GM23338 (cell line): ENCODE measurements around the gene HARBI1. TPM values are rescaled to one million over a fixed set of nuclear protein-coding genes. Genes with fewer than 3 reads are reported as not detected.

ENCODE experiments used
- ATAC-seq: fragments of 200-7000 bp; cut with Tn5 transposase; 3 replicates; pipeline ENCODE4 v1.9.1; 2020
- DNase-seq: peaks from one replicate; pipeline ENCODE4 v3.0.0-alpha.2; 2015; ENCODE audit warnings: low spot score
- H2AFZ ChIP-seq: fragments of 200-600 bp; sonication (generic); 2 replicates; pipeline ENCODE4 v1.8.0; 2016; ENCODE audit warnings: antibody characterized with exemption, mild to moderate bottlenecking, moderate library complexity
- H3F3A ChIP-seq: fragments of 200-600 bp; sonication (generic); replicated peaks from 2 replicates; pipeline ENCODE4 v1.8.0; 2017; ENCODE audit warnings: antibody characterized with exemption, mixed run types, low read depth
- H3K27ac ChIP-seq: fragments of 200-600 bp; sonication (generic); 2 replicates; pipeline ENCODE4 v1.6.1; 2016; ENCODE audit warnings: low read depth
- H3K27me3 ChIP-seq: fragments of 200-600 bp; sonication (generic); 2 replicates; pipeline ENCODE4 v1.8.0; 2016; ENCODE audit warnings: mild to moderate bottlenecking, mixed run types, moderate library complexity; ENCODE audit not compliant: insufficient read depth
- H3K36me3 ChIP-seq: fragments of 200-600 bp; sonication (generic); 2 replicates; pipeline ENCODE4 v1.8.0; 2016; ENCODE audit warnings: mild to moderate bottlenecking; ENCODE audit not compliant: insufficient read depth
- H3K4me1 ChIP-seq: fragments of 200-600 bp; sonication (generic); 2 replicates; pipeline ENCODE4 v1.8.0; 2016; ENCODE audit warnings: mild to moderate bottlenecking, moderate library complexity; ENCODE audit not compliant: insufficient read depth
- H3K4me2 ChIP-seq: fragments of 200-600 bp; sonication (generic); 2 replicates; pipeline ENCODE4 v1.7.1; 2017; ENCODE audit warnings: mixed run types
- H3K4me3 ChIP-seq: fragments of 200-600 bp; sonication (generic); 2 replicates; pipeline ENCODE4 v1.6.1; 2016; ENCODE audit warnings: mixed run types
- H3K79me2 ChIP-seq: fragments of 200-600 bp; sonication (generic); replicated peaks from 2 replicates; pipeline ENCODE4 v1.8.0; 2017; ENCODE audit warnings: mild to moderate bottlenecking; ENCODE audit not compliant: insufficient read depth
- H3K9me2 ChIP-seq: fragments of 200-600 bp; sonication (generic); 2 replicates; pipeline ENCODE4 v1.8.0; 2017; ENCODE audit not compliant: insufficient read depth
- H4K20me1 ChIP-seq: fragments of 200-600 bp; sonication (generic); replicated peaks from 2 replicates; pipeline ENCODE4 v1.8.0; 2017; ENCODE audit warnings: mild to moderate bottlenecking; ENCODE audit not compliant: insufficient read depth
- H3K27ac Mint-ChIP-seq: 2 replicates; pipeline ENCODE4 v1.8.0; 2020; ENCODE audit warnings: inconsistent platforms, mild to moderate bottlenecking, moderate library complexity, mixed read lengths
- H3K27me3 Mint-ChIP-seq: 3 replicates; pipeline ENCODE4 v1.8.0; 2022; ENCODE audit warnings: low read depth, mild to moderate bottlenecking, moderate library complexity, mixed read lengths, inconsistent platforms; ENCODE audit not compliant: insufficient read depth, poor library complexity
- H3K36me3 Mint-ChIP-seq: 3 replicates; pipeline ENCODE4 v1.8.0; 2021; ENCODE audit warnings: low read depth, mild to moderate bottlenecking, inconsistent platforms, moderate library complexity, mixed read lengths
- H3K4me1 Mint-ChIP-seq: 3 replicates; pipeline ENCODE4 v1.8.0; 2020; ENCODE audit warnings: mild to moderate bottlenecking, inconsistent platforms, mixed read lengths
- H3K4me3 Mint-ChIP-seq: 3 replicates; pipeline ENCODE4 v1.8.0; 2021; ENCODE audit warnings: moderate library complexity, mild to moderate bottlenecking, inconsistent platforms, mixed read lengths
- H3K9me3 Mint-ChIP-seq: 3 replicates; pipeline ENCODE4 v1.8.0; 2020; ENCODE audit warnings: moderate library complexity, mild to moderate bottlenecking, inconsistent platforms, mixed read lengths
- CREB1 ChIP-seq: fragments of 250-450 bp; sonication (Bioruptor Pico); IDR thresholded peaks from 2 replicates; pipeline ENCODE4 v1.5.0; 2020; ENCODE audit warnings: low read depth, mild to moderate bottlenecking, moderate library complexity
- EZH2 ChIP-seq: fragments of 200-600 bp; sonication (generic); IDR thresholded peaks from one replicate; pipeline ENCODE4 v1.8.0; 2017; ENCODE audit warnings: antibody characterized with exemption, mild to moderate bottlenecking, low read depth; ENCODE audit not compliant: unreplicated experiment
- EZH2phosphoT487 ChIP-seq: fragments of 200-600 bp; sonication (generic); IDR thresholded peaks from one replicate; pipeline ENCODE4 v1.8.1; 2018; ENCODE audit warnings: antibody characterized with exemption; ENCODE audit not compliant: unreplicated experiment
- JUNB ChIP-seq: IDR thresholded peaks from one replicate; pipeline ENCODE4 v1.6.1; 2016; ENCODE audit warnings: antibody characterized with exemption; ENCODE audit not compliant: unreplicated experiment
- NANOG ChIP-seq: IDR thresholded peaks from 2 replicates; pipeline ENCODE4 v1.6.1; 2016; ENCODE audit warnings: antibody characterized with exemption, borderline replicate concordance
- POLR2AphosphoS5 ChIP-seq: IDR thresholded peaks from 2 replicates; pipeline ENCODE4 v1.6.1; 2016; ENCODE audit warnings: antibody characterized with exemption, low read depth
- STAT1 ChIP-seq: IDR thresholded peaks from one replicate; pipeline ENCODE4 v1.6.1; 2016; ENCODE audit warnings: antibody characterized with exemption; ENCODE audit not compliant: unreplicated experiment
- ZNF114 ChIP-seq: fragments of 250-450 bp; sonication (Bioruptor Pico); IDR thresholded peaks from 2 replicates; pipeline ENCODE4 v1.5.0; 2020; ENCODE audit warnings: mild to moderate bottlenecking, moderate library complexity
- ZNF331 ChIP-seq: fragments of 250-450 bp; sonication (Bioruptor Pico); IDR thresholded peaks from 2 replicates; pipeline ENCODE4 v1.5.0; 2020; ENCODE audit warnings: low read depth, mild to moderate bottlenecking, moderate library complexity
- polyA plus RNA-seq: library from polyadenylated mRNA; unstranded; fragments of >200 nt; fragmentation: Nextera tagmentation; extraction: Ambion mirVana; gene quantifications from 2 replicates; pipeline ENCODE4 v1.2.1, GENCODE V29; 2016
- total RNA-seq: library from RNA; depleted of rRNA; stranded (reverse); fragments of >200 nt; shearing (Covaris generic); gene quantifications from 2 replicates; pipeline ENCODE4 v1.2.3, GENCODE V29; 2014
- TF ChIP-seq, protein P1 (sequence below): IDR thresholded peaks from one replicate; pipeline ENCODE4 v1.6.1; 2018; ENCODE audit warnings: antibody characterized with exemption; ENCODE audit not compliant: unreplicated experiment
- TF ChIP-seq, protein P2 (sequence below), 2 experiments: fragments of 200-600 bp in 1 of 2; sonication (generic) in 1 of 2; conservative IDR thresholded peaks; 2 replicates each; pipeline versions ENCODE4 v1.5.1 to v1.6.1; 2016 to 2017; ENCODE audit warnings: antibody characterized with exemption in 2 of 2, low read depth in 2 of 2, mild to moderate bottlenecking in 2 of 2, moderate library complexity in 1 of 2
- TF ChIP-seq, protein P3 (sequence below): IDR thresholded peaks from 2 replicates; pipeline ENCODE4 v1.6.1; 2016; ENCODE audit warnings: antibody characterized with exemption
- TF ChIP-seq, protein P4 (sequence below): fragments of 250-450 bp; sonication (Bioruptor Pico); IDR thresholded peaks from 2 replicates; pipeline ENCODE4 v1.5.0; 2020; ENCODE audit warnings: mild to moderate bottlenecking, moderate library complexity

Gene HARBI1
- total and polyA plus RNA-seq, 2 experiments from 2014 or later: 4.2 to 6.5 TPM

DNA sequence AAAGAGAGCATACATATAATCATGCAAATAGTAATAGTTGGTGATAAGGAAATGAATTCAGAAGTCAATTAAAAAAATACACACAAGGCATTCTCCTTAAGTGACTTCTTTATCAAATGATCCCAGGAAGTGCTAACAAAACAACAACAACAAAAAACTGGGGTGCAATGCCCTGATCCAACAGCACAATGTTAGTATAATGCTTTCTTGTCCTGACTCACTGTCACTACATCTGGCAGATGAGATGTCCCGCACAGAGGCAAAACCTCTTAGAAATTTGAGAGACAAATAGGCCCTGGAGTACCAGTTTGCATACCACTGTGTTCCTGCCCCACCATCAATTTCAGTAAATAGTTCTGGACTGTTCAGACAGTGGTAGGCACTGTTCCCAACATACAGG, 12.2 kb downstream of the HARBI1 start:
- ATAC-seq (no peak), DNase-seq (no peak)
- H2AFZ ChIP-seq: no peak overlapping the region
- H3K27ac Mint-ChIP-seq: no peak overlapping the region
- TF ChIP-seq JUNB (no peak), ZNF331 (no peak), STAT1 (no peak), ZNF114 (CRISPR knock-in tag) (no peak), EZH2phosphoT487 (no peak), CREB1 (CRISPR knock-in tag) (no peak), NANOG (no peak), POLR2AphosphoS5 (no peak), EZH2 (no peak)
- TF ChIP-seq, protein P1, sequence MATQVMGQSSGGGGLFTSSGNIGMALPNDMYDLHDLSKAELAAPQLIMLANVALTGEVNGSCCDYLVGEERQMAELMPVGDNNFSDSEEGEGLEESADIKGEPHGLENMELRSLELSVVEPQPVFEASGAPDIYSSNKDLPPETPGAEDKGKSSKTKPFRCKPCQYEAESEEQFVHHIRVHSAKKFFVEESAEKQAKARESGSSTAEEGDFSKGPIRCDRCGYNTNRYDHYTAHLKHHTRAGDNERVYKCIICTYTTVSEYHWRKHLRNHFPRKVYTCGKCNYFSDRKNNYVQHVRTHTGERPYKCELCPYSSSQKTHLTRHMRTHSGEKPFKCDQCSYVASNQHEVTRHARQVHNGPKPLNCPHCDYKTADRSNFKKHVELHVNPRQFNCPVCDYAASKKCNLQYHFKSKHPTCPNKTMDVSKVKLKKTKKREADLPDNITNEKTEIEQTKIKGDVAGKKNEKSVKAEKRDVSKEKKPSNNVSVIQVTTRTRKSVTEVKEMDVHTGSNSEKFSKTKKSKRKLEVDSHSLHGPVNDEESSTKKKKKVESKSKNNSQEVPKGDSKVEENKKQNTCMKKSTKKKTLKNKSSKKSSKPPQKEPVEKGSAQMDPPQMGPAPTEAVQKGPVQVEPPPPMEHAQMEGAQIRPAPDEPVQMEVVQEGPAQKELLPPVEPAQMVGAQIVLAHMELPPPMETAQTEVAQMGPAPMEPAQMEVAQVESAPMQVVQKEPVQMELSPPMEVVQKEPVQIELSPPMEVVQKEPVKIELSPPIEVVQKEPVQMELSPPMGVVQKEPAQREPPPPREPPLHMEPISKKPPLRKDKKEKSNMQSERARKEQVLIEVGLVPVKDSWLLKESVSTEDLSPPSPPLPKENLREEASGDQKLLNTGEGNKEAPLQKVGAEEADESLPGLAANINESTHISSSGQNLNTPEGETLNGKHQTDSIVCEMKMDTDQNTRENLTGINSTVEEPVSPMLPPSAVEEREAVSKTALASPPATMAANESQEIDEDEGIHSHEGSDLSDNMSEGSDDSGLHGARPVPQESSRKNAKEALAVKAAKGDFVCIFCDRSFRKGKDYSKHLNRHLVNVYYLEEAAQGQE: no peak
- TF ChIP-seq, protein P2, sequence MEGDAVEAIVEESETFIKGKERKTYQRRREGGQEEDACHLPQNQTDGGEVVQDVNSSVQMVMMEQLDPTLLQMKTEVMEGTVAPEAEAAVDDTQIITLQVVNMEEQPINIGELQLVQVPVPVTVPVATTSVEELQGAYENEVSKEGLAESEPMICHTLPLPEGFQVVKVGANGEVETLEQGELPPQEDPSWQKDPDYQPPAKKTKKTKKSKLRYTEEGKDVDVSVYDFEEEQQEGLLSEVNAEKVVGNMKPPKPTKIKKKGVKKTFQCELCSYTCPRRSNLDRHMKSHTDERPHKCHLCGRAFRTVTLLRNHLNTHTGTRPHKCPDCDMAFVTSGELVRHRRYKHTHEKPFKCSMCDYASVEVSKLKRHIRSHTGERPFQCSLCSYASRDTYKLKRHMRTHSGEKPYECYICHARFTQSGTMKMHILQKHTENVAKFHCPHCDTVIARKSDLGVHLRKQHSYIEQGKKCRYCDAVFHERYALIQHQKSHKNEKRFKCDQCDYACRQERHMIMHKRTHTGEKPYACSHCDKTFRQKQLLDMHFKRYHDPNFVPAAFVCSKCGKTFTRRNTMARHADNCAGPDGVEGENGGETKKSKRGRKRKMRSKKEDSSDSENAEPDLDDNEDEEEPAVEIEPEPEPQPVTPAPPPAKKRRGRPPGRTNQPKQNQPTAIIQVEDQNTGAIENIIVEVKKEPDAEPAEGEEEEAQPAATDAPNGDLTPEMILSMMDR (conservative IDR thresholded peaks at IDR 0.05; ENCODE audit: low read depth in 2 of 2): no peak
- TF ChIP-seq, protein P3, sequence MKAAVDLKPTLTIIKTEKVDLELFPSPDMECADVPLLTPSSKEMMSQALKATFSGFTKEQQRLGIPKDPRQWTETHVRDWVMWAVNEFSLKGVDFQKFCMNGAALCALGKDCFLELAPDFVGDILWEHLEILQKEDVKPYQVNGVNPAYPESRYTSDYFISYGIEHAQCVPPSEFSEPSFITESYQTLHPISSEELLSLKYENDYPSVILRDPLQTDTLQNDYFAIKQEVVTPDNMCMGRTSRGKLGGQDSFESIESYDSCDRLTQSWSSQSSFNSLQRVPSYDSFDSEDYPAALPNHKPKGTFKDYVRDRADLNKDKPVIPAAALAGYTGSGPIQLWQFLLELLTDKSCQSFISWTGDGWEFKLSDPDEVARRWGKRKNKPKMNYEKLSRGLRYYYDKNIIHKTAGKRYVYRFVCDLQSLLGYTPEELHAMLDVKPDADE: no peak
- TF ChIP-seq, protein P4, sequence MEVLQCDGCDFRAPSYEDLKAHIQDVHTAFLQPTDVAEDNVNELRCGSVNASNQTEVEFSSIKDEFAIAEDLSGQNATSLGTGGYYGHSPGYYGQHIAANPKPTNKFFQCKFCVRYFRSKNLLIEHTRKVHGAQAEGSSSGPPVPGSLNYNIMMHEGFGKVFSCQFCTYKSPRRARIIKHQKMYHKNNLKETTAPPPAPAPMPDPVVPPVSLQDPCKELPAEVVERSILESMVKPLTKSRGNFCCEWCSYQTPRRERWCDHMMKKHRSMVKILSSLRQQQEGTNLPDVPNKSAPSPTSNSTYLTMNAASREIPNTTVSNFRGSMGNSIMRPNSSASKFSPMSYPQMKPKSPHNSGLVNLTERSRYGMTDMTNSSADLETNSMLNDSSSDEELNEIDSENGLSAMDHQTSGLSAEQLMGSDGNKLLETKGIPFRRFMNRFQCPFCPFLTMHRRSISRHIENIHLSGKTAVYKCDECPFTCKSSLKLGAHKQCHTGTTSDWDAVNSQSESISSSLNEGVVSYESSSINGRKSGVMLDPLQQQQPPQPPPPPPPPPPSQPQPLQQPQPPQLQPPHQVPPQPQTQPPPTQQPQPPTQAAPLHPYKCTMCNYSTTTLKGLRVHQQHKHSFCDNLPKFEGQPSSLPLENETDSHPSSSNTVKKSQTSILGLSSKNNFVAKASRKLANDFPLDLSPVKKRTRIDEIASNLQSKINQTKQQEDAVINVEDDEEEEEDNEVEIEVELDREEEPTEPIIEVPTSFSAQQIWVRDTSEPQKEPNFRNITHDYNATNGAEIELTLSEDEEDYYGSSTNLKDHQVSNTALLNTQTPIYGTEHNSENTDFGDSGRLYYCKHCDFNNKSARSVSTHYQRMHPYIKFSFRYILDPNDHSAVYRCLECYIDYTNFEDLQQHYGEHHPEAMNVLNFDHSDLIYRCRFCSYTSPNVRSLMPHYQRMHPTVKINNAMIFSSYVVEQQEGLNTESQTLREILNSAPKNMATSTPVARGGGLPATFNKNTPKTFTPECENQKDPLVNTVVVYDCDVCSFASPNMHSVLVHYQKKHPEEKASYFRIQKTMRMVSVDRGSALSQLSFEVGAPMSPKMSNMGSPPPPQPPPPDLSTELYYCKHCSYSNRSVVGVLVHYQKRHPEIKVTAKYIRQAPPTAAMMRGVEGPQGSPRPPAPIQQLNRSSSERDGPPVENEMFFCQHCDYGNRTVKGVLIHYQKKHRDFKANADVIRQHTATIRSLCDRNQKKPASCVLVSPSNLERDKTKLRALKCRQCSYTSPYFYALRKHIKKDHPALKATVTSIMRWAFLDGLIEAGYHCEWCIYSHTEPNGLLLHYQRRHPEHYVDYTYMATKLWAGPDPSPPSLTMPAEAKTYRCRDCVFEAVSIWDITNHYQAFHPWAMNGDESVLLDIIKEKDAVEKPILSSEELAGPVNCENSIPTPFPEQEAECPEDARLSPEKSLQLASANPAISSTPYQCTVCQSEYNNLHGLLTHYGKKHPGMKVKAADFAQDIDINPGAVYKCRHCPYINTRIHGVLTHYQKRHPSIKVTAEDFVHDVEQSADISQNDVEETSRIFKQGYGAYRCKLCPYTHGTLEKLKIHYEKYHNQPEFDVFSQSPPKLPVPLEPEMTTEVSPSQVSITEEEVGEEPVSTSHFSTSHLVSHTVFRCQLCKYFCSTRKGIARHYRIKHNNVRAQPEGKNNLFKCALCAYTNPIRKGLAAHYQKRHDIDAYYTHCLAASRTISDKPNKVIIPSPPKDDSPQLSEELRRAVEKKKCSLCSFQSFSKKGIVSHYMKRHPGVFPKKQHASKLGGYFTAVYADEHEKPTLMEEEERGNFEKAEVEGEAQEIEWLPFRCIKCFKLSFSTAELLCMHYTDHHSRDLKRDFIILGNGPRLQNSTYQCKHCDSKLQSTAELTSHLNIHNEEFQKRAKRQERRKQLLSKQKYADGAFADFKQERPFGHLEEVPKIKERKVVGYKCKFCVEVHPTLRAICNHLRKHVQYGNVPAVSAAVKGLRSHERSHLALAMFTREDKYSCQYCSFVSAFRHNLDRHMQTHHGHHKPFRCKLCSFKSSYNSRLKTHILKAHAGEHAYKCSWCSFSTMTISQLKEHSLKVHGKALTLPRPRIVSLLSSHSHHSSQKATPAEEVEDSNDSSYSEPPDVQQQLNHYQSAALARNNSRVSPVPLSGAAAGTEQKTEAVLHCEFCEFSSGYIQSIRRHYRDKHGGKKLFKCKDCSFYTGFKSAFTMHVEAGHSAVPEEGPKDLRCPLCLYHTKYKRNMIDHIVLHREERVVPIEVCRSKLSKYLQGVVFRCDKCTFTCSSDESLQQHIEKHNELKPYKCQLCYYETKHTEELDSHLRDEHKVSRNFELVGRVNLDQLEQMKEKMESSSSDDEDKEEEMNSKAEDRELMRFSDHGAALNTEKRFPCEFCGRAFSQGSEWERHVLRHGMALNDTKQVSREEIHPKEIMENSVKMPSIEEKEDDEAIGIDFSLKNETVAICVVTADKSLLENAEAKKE (CRISPR knock-in tag): no peak
- no peaks in the 10 kb centered on the region; the same call in 2 of the 3 replicates for H3K9me3 Mint-ChIP-seq
- no peaks in the 10 kb centered on the region for H3K36me3 Mint-ChIP-seq
- H3K36me3 ChIP-seq: no peaks in the 10 kb centered on the region
- no peaks in the 10 kb centered on the region for H3K9me2 ChIP-seq
- H3F3A ChIP-seq: 0 out of 2 replicates have a peak, but pooled peaks cover 4% of the 10 kb centered on the region
- no peak overlapping the region for H3K27ac ChIP-seq
- H3K4me3 Mint-ChIP-seq: no peak overlapping the region
- H3K4me3 ChIP-seq: no peak overlapping the region
- no peaks in the 10 kb centered on the region; the same call in 1 of the 2 replicates for H4K20me1 ChIP-seq
- no peak overlapping the region for H3K4me2 ChIP-seq
- no peaks in the 10 kb centered on the region for H3K79me2 ChIP-seq
- H3K4me1 Mint-ChIP-seq: no peaks in the 10 kb centered on the region
- no peaks in the 10 kb centered on the region for H3K27me3 ChIP-seq
- no peaks in the 10 kb centered on the region for H3K4me1 ChIP-seq
- H3K27me3 Mint-ChIP-seq: peaks cover 4% of the 10 kb centered on the region
